ENCODE results near the gene RELA.

The RELA gene

DNA sequence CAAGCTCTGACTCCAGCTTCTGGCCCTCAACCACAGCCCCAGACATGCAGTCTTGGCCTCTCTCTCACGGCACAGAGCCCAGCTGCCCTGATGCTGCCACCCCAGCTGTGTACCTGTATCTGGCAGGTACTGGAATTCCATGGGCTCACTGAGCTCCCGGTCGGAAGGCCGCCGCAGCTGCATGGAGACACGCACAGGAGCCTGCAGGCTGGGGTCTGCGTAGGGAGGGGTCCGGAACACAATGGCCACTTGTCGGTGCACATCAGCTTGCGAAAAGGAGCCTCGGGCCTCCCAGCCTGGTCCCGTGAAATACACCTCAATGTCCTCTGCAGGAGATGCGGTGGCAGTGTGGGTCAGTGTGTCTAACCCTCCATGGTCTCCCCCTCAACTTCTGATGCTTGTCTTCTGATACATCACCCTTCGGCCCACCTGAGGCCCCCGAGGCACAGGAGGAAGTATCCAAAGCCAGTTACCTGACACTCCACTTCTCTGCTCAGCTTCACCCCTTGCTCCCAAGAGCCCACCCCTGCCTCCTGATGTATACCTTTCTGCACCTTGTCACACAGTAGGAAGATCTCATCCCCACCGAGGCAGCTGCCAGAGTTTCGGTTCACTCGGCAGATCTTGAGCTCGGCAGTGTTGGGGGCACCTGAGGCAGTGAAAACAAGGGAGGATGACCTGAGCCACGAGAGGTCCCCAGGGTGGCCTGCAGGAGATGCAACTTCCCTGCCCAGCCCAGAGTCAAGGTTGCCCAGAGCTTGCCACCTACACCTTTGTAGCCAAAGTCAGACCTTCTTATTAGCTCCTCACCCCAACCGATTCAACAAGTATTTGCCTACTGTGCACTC is 4.3 kb downstream of the RELA start:
- in situ Hi-C loops (cut with MboI; ENCODE audit: low pct_unique_long_range_greater_than_20kb, low sequenced_read_pairs, unreplicated experiment), result no loop called here
- TF ChIP-seq, protein P1, sequence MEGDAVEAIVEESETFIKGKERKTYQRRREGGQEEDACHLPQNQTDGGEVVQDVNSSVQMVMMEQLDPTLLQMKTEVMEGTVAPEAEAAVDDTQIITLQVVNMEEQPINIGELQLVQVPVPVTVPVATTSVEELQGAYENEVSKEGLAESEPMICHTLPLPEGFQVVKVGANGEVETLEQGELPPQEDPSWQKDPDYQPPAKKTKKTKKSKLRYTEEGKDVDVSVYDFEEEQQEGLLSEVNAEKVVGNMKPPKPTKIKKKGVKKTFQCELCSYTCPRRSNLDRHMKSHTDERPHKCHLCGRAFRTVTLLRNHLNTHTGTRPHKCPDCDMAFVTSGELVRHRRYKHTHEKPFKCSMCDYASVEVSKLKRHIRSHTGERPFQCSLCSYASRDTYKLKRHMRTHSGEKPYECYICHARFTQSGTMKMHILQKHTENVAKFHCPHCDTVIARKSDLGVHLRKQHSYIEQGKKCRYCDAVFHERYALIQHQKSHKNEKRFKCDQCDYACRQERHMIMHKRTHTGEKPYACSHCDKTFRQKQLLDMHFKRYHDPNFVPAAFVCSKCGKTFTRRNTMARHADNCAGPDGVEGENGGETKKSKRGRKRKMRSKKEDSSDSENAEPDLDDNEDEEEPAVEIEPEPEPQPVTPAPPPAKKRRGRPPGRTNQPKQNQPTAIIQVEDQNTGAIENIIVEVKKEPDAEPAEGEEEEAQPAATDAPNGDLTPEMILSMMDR (IDR thresholded peaks at IDR 0.05; ENCODE audit: extremely low read depth, insufficient read depth, missing control alignments), result no peak
- no peak for DNase-seq (ENCODE audit: low spot score)

DNA sequence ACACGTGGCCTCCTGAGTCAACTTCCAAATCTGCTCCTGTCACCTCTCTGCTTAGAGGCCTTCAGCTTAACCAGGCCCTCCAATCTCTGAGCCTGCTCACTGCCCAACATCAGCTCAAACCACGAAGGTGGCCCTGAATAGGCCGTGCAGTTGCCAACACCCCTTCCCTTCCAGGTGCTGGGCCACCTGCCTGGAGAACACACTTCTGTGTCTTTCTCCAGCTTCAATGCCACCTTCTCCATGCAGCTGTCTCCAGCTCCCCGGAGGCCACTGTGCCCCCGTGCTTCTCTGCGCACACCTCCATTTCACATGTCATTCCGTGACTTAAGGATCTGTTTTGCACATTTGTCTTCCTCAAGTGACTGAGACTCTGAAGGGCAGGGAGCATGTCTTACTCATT is 5.3 kb downstream of the RELA start:
- in situ Hi-C loops (cut with MboI; ENCODE audit: low pct_unique_long_range_greater_than_20kb, low sequenced_read_pairs, unreplicated experiment), result no loop called here
- TF ChIP-seq, protein P1 (IDR thresholded peaks at IDR 0.05; ENCODE audit: extremely low read depth, insufficient read depth, missing control alignments), result no peak
- no peak for DNase-seq (ENCODE audit: low spot score)

DNA sequence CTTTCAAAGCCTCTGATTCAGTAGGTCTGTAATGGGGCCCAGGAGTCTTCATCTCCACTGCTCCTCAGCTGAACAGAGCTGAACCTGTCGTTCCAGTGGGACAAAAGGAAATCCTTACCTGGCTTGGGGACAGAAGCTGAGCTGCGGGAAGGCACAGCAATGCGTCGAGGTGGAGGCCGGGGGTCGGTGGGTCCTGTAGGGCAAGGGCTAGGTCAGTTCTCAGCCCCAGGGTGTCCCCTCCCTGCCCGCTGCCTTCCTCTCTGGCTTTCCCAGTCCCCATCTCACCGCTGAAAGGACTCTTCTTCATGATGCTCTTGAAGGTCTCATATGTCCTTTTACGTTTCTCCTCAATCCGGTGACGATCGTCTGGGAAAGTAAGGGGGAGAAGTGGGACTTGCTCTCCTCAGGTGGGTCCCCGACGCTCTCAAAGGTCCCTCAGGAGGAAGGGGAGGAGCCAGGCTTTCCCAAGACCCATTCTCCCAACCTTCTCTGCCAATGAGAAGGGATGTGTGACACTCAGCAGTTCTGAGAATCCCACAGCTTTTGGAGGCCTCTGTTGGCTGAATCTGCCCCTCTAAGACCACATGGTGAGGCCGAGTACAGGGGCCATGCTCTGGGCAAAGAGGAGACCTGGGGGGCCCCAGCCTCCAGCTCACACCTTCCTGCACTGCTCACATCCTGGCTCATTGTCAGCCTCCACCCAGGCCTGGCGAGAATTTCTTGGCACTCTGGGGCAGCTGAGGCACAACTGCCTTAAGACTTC is 7.0 kb downstream of the RELA start:
- DNase-seq (ENCODE audit: low spot score), result no peak
- TF ChIP-seq, protein P1 (IDR thresholded peaks at IDR 0.05; ENCODE audit: extremely low read depth, insufficient read depth, missing control alignments), result no peak
- in situ Hi-C loops (cut with MboI; ENCODE audit: low pct_unique_long_range_greater_than_20kb, low sequenced_read_pairs, unreplicated experiment), result no loop called here

DNA sequence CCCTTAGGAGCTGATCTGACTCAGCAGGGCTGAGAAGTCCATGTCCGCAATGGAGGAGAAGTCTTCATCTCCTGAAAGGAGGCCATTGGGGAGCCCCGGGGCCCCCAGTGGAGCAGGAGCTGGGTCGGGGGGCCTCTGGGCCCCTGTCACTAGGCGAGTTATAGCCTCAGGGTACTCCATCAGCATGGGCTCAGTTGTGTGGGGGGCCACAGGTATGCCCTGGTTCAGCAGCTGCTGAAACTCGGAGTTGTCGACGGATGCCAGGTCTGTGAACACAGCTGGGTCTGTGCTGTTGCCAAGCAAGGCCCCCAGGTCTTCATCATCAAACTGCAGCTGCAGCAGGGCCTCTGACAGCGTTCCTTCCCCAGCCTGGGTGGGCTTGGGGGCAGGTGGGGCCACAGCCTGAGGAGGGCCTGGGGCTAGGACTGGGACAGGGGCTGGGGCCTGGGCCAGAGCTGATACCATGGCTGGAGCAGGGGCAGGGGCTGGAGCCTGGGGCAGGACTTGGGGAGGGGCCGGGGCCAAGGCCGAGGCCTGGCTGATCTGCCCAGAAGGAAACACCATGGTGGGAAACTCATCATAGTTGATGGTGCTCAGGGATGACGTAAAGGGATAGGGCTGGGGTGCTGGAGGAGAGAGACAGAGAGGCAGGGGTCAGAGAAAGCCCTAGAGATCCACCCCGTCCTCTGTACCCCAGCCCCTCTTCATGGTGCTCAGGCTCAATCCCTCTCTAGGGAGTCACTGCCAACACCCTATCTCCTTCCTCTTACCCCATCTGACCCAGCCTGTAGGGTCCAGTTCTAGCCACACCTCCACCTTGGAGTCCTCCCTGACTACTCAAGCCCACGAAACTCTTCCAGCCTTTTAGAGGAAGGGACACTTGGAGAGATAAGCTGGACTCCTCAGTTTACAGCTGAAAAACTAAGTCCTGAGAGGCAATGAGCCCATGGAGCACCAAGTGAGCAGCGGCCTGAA is 8.1 kb downstream of the RELA start:
- TF ChIP-seq, protein P1 (IDR thresholded peaks at IDR 0.05; ENCODE audit: extremely low read depth, insufficient read depth, missing control alignments), result no peak
- in situ Hi-C loops (cut with MboI; ENCODE audit: low pct_unique_long_range_greater_than_20kb, low sequenced_read_pairs, unreplicated experiment), result no loop called here
- no peak for DNase-seq (ENCODE audit: low spot score)

DNA sequence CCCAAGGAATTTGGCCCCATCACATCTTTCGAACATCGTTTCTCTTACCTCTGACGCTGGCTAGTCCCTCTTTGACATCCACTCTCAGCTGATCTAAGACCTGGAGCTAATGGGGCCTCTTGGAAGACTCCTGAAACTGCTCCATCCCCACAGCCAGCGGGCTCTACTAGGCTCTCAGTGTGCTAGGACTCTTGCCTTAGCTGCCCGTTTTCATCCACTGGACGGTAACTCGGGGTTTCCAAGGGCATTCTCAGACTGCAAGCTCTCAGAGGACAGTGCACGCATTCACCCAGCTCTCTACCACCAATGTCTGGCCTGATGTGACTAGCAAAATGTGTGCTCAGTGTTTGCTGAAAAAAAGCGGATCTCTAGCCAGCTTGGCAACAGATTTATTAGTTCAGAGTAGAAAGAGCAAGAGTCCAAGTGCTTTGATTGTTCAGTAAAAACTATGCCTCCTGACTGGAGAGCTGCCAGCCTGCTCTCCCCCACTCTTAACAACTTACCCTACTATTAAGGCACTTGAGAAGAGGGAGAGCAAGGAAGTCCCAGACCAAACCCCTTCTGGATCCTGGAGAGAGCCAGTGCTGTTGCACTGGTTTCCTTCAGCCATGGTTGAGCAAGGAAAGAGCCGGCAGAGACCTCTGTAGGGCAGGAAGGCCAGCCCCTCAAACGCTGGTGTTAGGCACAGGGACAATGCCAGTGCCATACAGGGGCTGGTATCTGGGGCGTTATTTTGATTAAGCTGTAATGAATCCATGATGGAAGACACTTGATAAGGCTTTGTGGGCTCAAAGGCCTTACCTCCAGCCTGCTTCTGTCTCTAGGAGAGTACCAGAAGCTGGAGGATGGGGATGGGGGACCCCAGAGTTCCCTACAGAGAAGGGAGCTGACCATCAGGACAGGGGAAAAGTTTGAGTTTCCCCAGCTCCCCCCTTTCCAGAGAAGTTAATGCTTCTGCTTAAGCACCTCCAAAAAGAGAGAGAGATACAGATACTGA is 9.2 kb downstream of the RELA start:
- DNase-seq (ENCODE audit: low spot score), result no peak
- TF ChIP-seq, protein P1 (IDR thresholded peaks at IDR 0.05; ENCODE audit: extremely low read depth, insufficient read depth, missing control alignments), result no peak
- in situ Hi-C loops (cut with MboI; ENCODE audit: low pct_unique_long_range_greater_than_20kb, low sequenced_read_pairs, unreplicated experiment), result no loop called here
